Kidney glomerular epithelial cell (primary cell): ENCODE results near the gene CEACAM1.
"Not testable (repeated sequence)": the region's sequence is repeated elsewhere in the genome, so short reads cannot be mapped to it uniquely, and the experiment has no call there.

Experiments used
- DNase-seq: peaks from one replicate; lab custom pipeline; 2025; lab: John Stamatoyannopoulos, UW

The CEACAM1 gene

GRCh38 chr19:42548552-42548951 lies 20.3 kb upstream of the CEACAM1 start:
- DNase-seq: no peak

GRCh38 chr19:42547929-42548328 lies 19.6 kb upstream of the CEACAM1 start:
- no peak for DNase-seq

GRCh38 chr19:42546831-42547500 lies 18.7 kb upstream of the CEACAM1 start:
- no peak for DNase-seq

GRCh38 chr19:42544146-42544545 lies 15.9 kb upstream of the CEACAM1 start:
- no peak for DNase-seq

- DNase-seq: no peak
Observed at GRCh38 chr19:42542791-42543190, 14.5 kb upstream of the CEACAM1 start.

GRCh38 chr19:42540071-42540553 lies 11.8 kb upstream of the CEACAM1 start:
- no peak for DNase-seq

- DNase-seq: no peak
Observed at GRCh38 chr19:42538841-42539709, 10.8 kb upstream of the CEACAM1 start.

- DNase-seq: not testable (repeated sequence)
Observed at GRCh38 chr19:42535276-42535675, 7.0 kb upstream of the CEACAM1 start.

- DNase-seq: no peak
Observed at GRCh38 chr19:42534391-42534790, 6.1 kb upstream of the CEACAM1 start.

GRCh38 chr19:42532891-42533290 lies 4.6 kb upstream of the CEACAM1 start:
- DNase-seq: no peak

GRCh38 chr19:42531313-42531712 lies 3.0 kb upstream of the CEACAM1 start:
- DNase-seq: no peak

- no peak for DNase-seq
Observed at GRCh38 chr19:42529248-42529764, 1.0 kb upstream of the CEACAM1 start.

- no peak for DNase-seq
Observed at GRCh38 chr19:42524943-42525342, 3.3 kb downstream of the CEACAM1 start.

- DNase-seq: no peak
Observed at GRCh38 chr19:42524250-42524649, 4.0 kb downstream of the CEACAM1 start.

- DNase-seq: not testable (repeated sequence)
Observed at GRCh38 chr19:42522262-42522661, 6.0 kb downstream of the CEACAM1 start.

- DNase-seq: no peak
Observed at GRCh38 chr19:42521346-42522030, 6.8 kb downstream of the CEACAM1 start.

- DNase-seq: no peak
Observed at GRCh38 chr19:42519108-42519507, 9.2 kb downstream of the CEACAM1 start.

GRCh38 chr19:42516771-42517170 lies 11.5 kb downstream of the CEACAM1 start:
- no peak for DNase-seq

GRCh38 chr19:42515241-42515832 lies 12.9 kb downstream of the CEACAM1 start:
- DNase-seq: no peak

GRCh38 chr19:42514449-42514848 lies 13.8 kb downstream of the CEACAM1 start:
- no peak for DNase-seq

- DNase-seq: no peak
Observed at GRCh38 chr19:42512743-42513304, 15.5 kb downstream of the CEACAM1 start.
